ENCODE data around the gene GRAP2.
"Not testable (repeated sequence)": the region's sequence is repeated elsewhere in the genome, so short reads cannot be mapped to it uniquely, and the experiment has no call there.

Gene GRAP2

GRCh38 chr22:39970742-39971141 is 69.9 kb downstream of the GRAP2 start:
- DNase-seq = no peak

GRCh38 chr22:39972641-39973040 is 71.8 kb downstream of the GRAP2 start:
- no peak for DNase-seq

- no peak for DNase-seq
These were observed 72.8 kb downstream of the GRAP2 start for GRCh38 chr22:39973656-39974055.

- no peak for DNase-seq
These were observed 73.2 kb downstream of the GRAP2 start for GRCh38 chr22:39974065-39974464.

GRCh38 chr22:39979048-39979447 is 78.2 kb downstream of the GRAP2 start:
- no peak for DNase-seq

GRCh38 chr22:39979458-39979857 is 78.6 kb downstream of the GRAP2 start:
- no peak for DNase-seq

- DNase-seq = no peak
These were observed 79.7 kb downstream of the GRAP2 start for GRCh38 chr22:39980596-39980995.

- no peak for DNase-seq
These were observed 82.5 kb downstream of the GRAP2 start for GRCh38 chr22:39983346-39983745.

GRCh38 chr22:39984006-39984405 is 83.1 kb downstream of the GRAP2 start:
- no peak for DNase-seq

GRCh38 chr22:39984746-39985145 is 83.9 kb downstream of the GRAP2 start:
- no peak for DNase-seq

- no peak for DNase-seq
These were observed 84.6 kb downstream of the GRAP2 start for GRCh38 chr22:39985383-39986035.

GRCh38 chr22:39988386-39989114 is 87.7 kb downstream of the GRAP2 start:
- no peak for DNase-seq

- DNase-seq = no peak
These were observed 88.7 kb downstream of the GRAP2 start for GRCh38 chr22:39989633-39990032.

GRCh38 chr22:39990686-39991085 is 89.8 kb downstream of the GRAP2 start:
- DNase-seq = no peak

- no peak for DNase-seq
These were observed 90.4 kb downstream of the GRAP2 start for GRCh38 chr22:39991159-39991860.

- DNase-seq = no peak
These were observed 91.4 kb downstream of the GRAP2 start for GRCh38 chr22:39992088-39992826.

- DNase-seq = not testable (repeated sequence)
These were observed 92.0 kb downstream of the GRAP2 start for GRCh38 chr22:39992894-39993293.

- DNase-seq = no peak
These were observed 93.2 kb downstream of the GRAP2 start for GRCh38 chr22:39994041-39994565.

GRCh38 chr22:39994566-39995392 is 93.9 kb downstream of the GRAP2 start, which contains the start of gene FAM83F:
Gene FAM83F, plus strand, starts transcription at chr22:39994954. Its CDS starts 89 bp downstream, at chr22:39995043.
- DNase-seq = no peak

- no peak for DNase-seq
These were observed 94.7 kb downstream of the GRAP2 start for GRCh38 chr22:39995393-39996252.

- DNase-seq = no peak
These were observed 95.8 kb downstream of the GRAP2 start for GRCh38 chr22:39996732-39997131.
